ENCODE data around the gene CEP290.

The CEP290 gene

GRCh38 chr12:88141774-88142609 lies at the start of gene CEP290, which contains the start of gene TMTC3:
Gene CEP290, minus strand, starts transcription at chr12:88142088. Its CDS starts 781 bp downstream, at chr12:88141307.
Gene TMTC3, plus strand, starts transcription at chr12:88142307. Its CDS starts 6,009 bp downstream, at chr12:88148316.
- ChIA-PET POLR2A (interaction anchor here (0.9 to 1.7 kb wide), 7 partner anchors 11 to 438 kb away, joined by 3 to 5 read pairs (median 4); partner anchors contain the start of gene KITLG), CTCF (no interaction called here)
- TF ChIP-seq SP1 (IDR thresholded peaks at IDR 0.05) = no peak
- TF ChIP-seq FOXM1 (IDR thresholded peaks at IDR 0.05; ENCODE audit: borderline replicate concordance) = no peak
- peak; percentile 84 for TF ChIP-seq ELF4 (IDR thresholded peaks at IDR 0.05)
- peak; percentile 78 for TF ChIP-seq L3MBTL2 (conservative IDR thresholded peaks at IDR 0.05)
- TF ChIP-seq SUZ12 (IDR thresholded peaks at IDR 0.05) = peak; percentile 86
- peak; percentile 84 for DNase-seq (ENCODE audit: extremely low spot score)

DNA sequence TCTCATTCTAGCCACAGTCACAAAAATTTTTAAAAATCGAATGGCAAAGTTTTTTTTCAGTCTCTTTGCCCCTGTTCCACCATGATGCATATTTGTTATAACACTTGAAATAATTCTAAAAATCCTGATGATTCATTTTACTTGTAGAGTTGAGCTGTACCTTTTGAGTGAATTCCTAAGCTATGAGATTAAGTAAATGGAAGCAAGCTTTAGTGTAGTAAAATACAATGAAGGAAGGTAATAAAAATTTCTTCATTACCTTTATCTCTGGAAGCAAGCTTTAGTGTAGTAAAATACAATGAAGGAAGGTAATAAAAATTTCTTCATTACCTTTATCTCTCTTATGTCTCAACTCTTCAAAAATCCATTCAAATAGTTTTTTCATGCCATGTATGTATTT lies 46.3 kb upstream of the CEP290 start:
- TF ChIP-seq LEF1 (IDR thresholded peaks at IDR 0.05; ENCODE audit: borderline replicate concordance) = no peak
- no peak for TF ChIP-seq HDGF (IDR thresholded peaks at IDR 0.05; ENCODE audit: borderline replicate concordance)
- no peak for TF ChIP-seq BHLHE40 (IDR thresholded peaks at IDR 0.05; ENCODE audit: borderline replicate concordance)
- TF ChIP-seq PKNOX1 (IDR thresholded peaks at IDR 0.05) = no peak
- TF ChIP-seq L3MBTL2 (conservative IDR thresholded peaks at IDR 0.05) = no peak
- no peak for TF ChIP-seq SP1 (IDR thresholded peaks at IDR 0.05)
- TF ChIP-seq FOXM1 (IDR thresholded peaks at IDR 0.05; ENCODE audit: borderline replicate concordance) = no peak
- no peak for TF ChIP-seq ELF4 (IDR thresholded peaks at IDR 0.05)
- DNase-seq (ENCODE audit: extremely low spot score) = no peak
- POLR2A ChIA-PET = no interaction called here
- CTCF ChIA-PET = no interaction called here

DNA sequence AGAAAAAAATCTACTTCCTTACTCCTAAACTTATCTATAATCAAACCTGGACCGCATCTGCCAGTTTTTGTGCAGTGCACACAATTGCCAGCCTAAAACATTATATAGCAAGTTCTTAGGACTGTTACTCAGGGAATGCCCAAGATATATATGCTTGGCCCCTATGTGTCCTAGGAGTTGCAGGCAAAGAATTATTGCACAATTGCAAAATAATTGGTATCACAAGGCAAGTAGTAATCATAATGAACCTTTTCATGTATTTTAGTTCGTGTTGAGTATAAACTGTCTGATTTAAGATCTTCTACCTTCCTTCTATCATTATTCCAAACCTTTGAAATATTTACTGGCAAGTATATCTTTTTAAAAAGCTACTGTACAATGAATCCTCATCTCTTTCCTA lies 45.7 kb upstream of the CEP290 start:
- ChIA-PET POLR2A (interaction anchor here (0.5 kb wide), 1 partner anchor 107 kb away, joined by 3 read pairs; no protein-coding TSS in a partner anchor), CTCF (interaction anchor here (0.7 kb wide), 1 partner anchor 36 kb away, joined by 3 read pairs; no protein-coding TSS in a partner anchor)
- no peak for DNase-seq (ENCODE audit: extremely low spot score)
- TF ChIP-seq FOXM1 (IDR thresholded peaks at IDR 0.05; ENCODE audit: borderline replicate concordance) (no peak), FOXA1 (IDR thresholded peaks at IDR 0.05) (no peak), PKNOX1 (IDR thresholded peaks at IDR 0.05) (no peak), ZNF384 (IDR thresholded peaks at IDR 0.05) (no peak)

DNA sequence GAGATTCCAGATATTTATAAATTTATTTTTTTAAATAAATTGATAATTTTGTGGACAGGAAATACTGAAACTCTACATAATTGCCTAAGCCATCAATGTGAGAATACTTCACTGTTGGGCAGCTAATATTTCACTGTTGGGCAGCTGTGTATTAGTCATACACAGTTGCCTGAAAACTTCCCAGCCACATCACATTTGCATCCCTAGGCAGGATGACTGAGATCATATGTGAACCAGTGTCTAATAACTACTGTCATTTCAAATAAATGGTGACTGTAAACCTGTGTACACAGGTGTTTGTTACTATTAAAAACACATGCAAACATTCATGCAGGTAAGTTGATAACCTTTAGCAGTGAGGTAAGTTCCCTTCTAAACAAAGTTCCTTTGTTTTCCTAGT lies 44.1 kb upstream of the CEP290 start:
- ChIA-PET CTCF (no interaction called here), POLR2A (no interaction called here)
- no peak for DNase-seq (ENCODE audit: extremely low spot score)

DNA sequence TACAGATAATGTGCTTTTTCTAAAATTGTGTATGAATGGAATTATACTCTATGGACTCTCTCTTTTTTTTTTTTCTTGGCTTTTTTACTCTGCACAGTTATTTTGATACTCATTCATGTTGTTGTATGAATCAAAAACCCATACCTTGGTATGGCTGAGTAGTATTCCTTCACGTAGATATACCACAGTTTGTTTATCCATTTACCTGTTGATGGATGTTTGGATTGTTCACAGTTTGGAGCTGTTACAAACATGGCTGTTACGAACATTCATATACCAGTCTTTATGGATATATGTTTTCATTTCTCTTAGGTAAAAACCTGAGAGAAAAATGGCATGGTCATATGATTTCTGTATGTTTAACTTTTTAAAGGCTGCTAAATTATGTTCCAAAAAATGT lies 43.4 kb upstream of the CEP290 start:
- TF ChIP-seq NFRKB (IDR thresholded peaks at IDR 0.05) (no peak), ZNF384 (IDR thresholded peaks at IDR 0.05) (no peak), FOXM1 (IDR thresholded peaks at IDR 0.05; ENCODE audit: borderline replicate concordance) (no peak), FOXK2 (IDR thresholded peaks at IDR 0.05) (no peak), FOXA1 (IDR thresholded peaks at IDR 0.05) (no peak), HDGF (IDR thresholded peaks at IDR 0.05; ENCODE audit: borderline replicate concordance) (no peak), BHLHE40 (IDR thresholded peaks at IDR 0.05; ENCODE audit: borderline replicate concordance) (no peak), LEF1 (IDR thresholded peaks at IDR 0.05; ENCODE audit: borderline replicate concordance) (no peak), PKNOX1 (IDR thresholded peaks at IDR 0.05) (no peak), SUZ12 (IDR thresholded peaks at IDR 0.05) (no peak), SP1 (IDR thresholded peaks at IDR 0.05) (no peak), L3MBTL2 (conservative IDR thresholded peaks at IDR 0.05) (no peak)
- CTCF ChIA-PET = no interaction called here
- POLR2A ChIA-PET = no interaction called here
- no peak for DNase-seq (ENCODE audit: extremely low spot score)

More for the DNA sequence above, 44.1 kb upstream of the CEP290 start:
- TF ChIP-seq L3MBTL2 (conservative IDR thresholded peaks at IDR 0.05) (no peak), SP1 (IDR thresholded peaks at IDR 0.05) (no peak), TARDBP (IDR thresholded peaks at IDR 0.05) (no peak), LEF1 (IDR thresholded peaks at IDR 0.05; ENCODE audit: borderline replicate concordance) (no peak), ELF4 (IDR thresholded peaks at IDR 0.05) (no peak), HDGF (IDR thresholded peaks at IDR 0.05; ENCODE audit: borderline replicate concordance) (no peak), FOXK2 (IDR thresholded peaks at IDR 0.05) (no peak), CTBP1 (IDR thresholded peaks at IDR 0.05; ENCODE audit: borderline replicate concordance) (no peak), NFRKB (IDR thresholded peaks at IDR 0.05) (no peak), PKNOX1 (IDR thresholded peaks at IDR 0.05) (no peak), FOXA1 (IDR thresholded peaks at IDR 0.05) (no peak), ZNF384 (IDR thresholded peaks at IDR 0.05) (no peak), FOXM1 (IDR thresholded peaks at IDR 0.05; ENCODE audit: borderline replicate concordance) (no peak), ARNT (IDR thresholded peaks at IDR 0.05) (no peak), BHLHE40 (IDR thresholded peaks at IDR 0.05; ENCODE audit: borderline replicate concordance) (no peak), SUZ12 (IDR thresholded peaks at IDR 0.05) (no peak)

- no peak for TF ChIP-seq FOXK2 (IDR thresholded peaks at IDR 0.05)
- no peak for TF ChIP-seq ZNF384 (IDR thresholded peaks at IDR 0.05)
- no peak for TF ChIP-seq FOXM1 (IDR thresholded peaks at IDR 0.05; ENCODE audit: borderline replicate concordance)
- no peak for TF ChIP-seq ELF4 (IDR thresholded peaks at IDR 0.05)
- no peak for TF ChIP-seq TARDBP (IDR thresholded peaks at IDR 0.05)
- TF ChIP-seq SUZ12 (IDR thresholded peaks at IDR 0.05) = no peak
- TF ChIP-seq LEF1 (IDR thresholded peaks at IDR 0.05; ENCODE audit: borderline replicate concordance) = no peak
- no peak for TF ChIP-seq BHLHE40 (IDR thresholded peaks at IDR 0.05; ENCODE audit: borderline replicate concordance)
- no peak for DNase-seq (ENCODE audit: extremely low spot score)
- POLR2A ChIA-PET = no interaction called here
- CTCF ChIA-PET = no interaction called here
These were observed 42.3 kb upstream of the CEP290 start for GRCh38 chr12:88184196-88184595.
